Endothelial cell (in vitro differentiated cells): Measurements from ENCODE around the gene DENND1A. TPM values are rescaled to one million over a fixed set of nuclear protein-coding genes. Genes with fewer than 3 reads are reported as not detected.

Experiments
- DNase-seq: peaks from one replicate; pipeline ENCODE4 v3.0.0; 2021; ENCODE audit warnings: low spot score
- H3K27ac Mint-ChIP-seq: one replicate; pipeline ENCODE4 v1.8.0; 2021; ENCODE audit warnings: mixed read lengths, inconsistent platforms; ENCODE audit not compliant: unreplicated experiment
- H3K27me3 Mint-ChIP-seq: one replicate; pipeline ENCODE4 v1.8.0; 2021; ENCODE audit warnings: mild to moderate bottlenecking, moderate library complexity, mixed read lengths, inconsistent platforms; ENCODE audit not compliant: unreplicated experiment
- H3K36me3 Mint-ChIP-seq: one replicate; pipeline ENCODE4 v1.8.0; 2021; ENCODE audit warnings: mild to moderate bottlenecking, low read depth, mixed read lengths, inconsistent platforms; ENCODE audit not compliant: unreplicated experiment
- H3K4me1 Mint-ChIP-seq: one replicate; pipeline ENCODE4 v1.8.0; 2021; ENCODE audit warnings: mild to moderate bottlenecking, mixed read lengths, inconsistent platforms; ENCODE audit not compliant: unreplicated experiment
- H3K4me3 Mint-ChIP-seq: one replicate; pipeline ENCODE4 v1.8.0; 2021; ENCODE audit warnings: mild to moderate bottlenecking, mixed read lengths, inconsistent platforms; ENCODE audit not compliant: unreplicated experiment
- H3K9me3 Mint-ChIP-seq: one replicate; pipeline ENCODE4 v1.8.0; 2021; ENCODE audit warnings: mixed read lengths, inconsistent platforms; ENCODE audit not compliant: unreplicated experiment
- total RNA-seq: library from RNA; stranded (reverse); fragmentation: NEBNext Ultra II Directional; extraction: Animal tissue kit (Norgen Biotek cat#: 25700); gene quantifications from one replicate; pipeline ENCODE4 v1.2.1, GENCODE V29; 2021; ENCODE audit not compliant: unreplicated experiment
- TF ChIP-seq, protein P1 (sequence below): fragments of 200-600 bp; sonication (generic); IDR thresholded peaks from one replicate; pipeline ENCODE4 v1.5.0; 2021; ENCODE audit warnings: antibody characterized with exemption; ENCODE audit not compliant: unreplicated experiment

The DENND1A gene
- total RNA-seq, 1 donor from 2014 or later = 14.1 TPM

DNA sequence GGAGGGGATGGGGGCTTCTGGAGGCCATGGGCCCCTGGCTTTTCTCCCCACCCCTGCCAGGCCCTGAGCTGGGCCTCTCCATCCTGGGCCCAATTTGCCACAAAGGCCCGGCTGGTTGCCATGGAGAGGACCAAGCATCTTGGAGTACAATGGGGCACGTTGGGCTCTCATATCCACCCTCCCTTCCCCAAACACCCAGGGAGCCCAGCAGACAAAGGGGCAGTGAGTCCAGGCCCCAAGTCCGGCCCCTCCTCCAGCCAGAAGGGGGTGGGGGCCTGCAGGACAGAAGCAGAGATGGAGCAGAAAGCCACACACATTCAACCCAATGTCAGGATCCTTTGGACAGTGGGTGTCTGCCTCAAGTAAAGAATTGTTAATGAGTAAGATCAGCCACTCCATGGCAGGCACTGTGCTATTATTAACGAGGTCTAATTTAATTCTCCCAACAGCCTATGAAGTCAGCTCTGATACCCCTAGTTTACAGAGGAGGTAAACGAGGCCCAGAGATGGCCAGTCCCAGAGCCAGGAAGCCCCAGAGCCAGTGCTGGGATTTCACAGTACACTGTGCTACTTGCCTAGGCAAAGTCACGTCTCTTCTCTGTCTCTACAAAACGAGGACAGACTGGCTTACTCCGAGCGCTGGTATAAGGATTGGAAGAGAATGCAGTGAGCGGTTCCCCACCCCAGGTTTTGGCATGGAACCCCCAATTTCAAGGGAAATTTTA is 571.6 kb downstream of the DENND1A start:
- TF ChIP-seq, protein P1, sequence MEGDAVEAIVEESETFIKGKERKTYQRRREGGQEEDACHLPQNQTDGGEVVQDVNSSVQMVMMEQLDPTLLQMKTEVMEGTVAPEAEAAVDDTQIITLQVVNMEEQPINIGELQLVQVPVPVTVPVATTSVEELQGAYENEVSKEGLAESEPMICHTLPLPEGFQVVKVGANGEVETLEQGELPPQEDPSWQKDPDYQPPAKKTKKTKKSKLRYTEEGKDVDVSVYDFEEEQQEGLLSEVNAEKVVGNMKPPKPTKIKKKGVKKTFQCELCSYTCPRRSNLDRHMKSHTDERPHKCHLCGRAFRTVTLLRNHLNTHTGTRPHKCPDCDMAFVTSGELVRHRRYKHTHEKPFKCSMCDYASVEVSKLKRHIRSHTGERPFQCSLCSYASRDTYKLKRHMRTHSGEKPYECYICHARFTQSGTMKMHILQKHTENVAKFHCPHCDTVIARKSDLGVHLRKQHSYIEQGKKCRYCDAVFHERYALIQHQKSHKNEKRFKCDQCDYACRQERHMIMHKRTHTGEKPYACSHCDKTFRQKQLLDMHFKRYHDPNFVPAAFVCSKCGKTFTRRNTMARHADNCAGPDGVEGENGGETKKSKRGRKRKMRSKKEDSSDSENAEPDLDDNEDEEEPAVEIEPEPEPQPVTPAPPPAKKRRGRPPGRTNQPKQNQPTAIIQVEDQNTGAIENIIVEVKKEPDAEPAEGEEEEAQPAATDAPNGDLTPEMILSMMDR = no peak
- no peaks in the 10 kb centered on the region for H3K36me3 Mint-ChIP-seq
- no peak for DNase-seq
- no peak overlapping the region for H3K27ac Mint-ChIP-seq
- H3K4me1 Mint-ChIP-seq = peaks cover 10% of the 10 kb centered on the region
- no peaks in the 10 kb centered on the region for H3K9me3 Mint-ChIP-seq
- no peak overlapping the region for H3K4me3 Mint-ChIP-seq
- peaks cover 14% of the 10 kb centered on the region for H3K27me3 Mint-ChIP-seq

DNA sequence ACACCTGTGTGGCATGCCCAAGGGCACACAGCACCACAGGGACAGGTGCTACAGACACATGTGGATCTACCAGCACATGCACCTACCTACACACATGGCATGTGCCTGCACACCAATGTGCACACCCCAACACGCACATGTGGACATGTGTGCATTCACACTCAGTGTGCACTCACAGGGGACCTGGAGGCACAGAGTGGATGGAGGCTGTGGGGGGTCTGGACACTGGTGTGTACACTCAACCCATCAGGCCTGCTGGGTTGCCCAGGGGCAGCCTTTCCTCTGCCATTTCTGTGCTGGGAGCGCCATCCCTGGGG is 572.2 kb downstream of the DENND1A start:
- Mint-ChIP-seq H3K4me1 (peaks cover 10% of the 10 kb centered on the region), H3K36me3 (no peaks in the 10 kb centered on the region), H3K27ac (no peak overlapping the region), H3K9me3 (no peaks in the 10 kb centered on the region), H3K27me3 (peaks cover 14% of the 10 kb centered on the region), H3K4me3 (no peak overlapping the region)
- DNase-seq = no peak
- TF ChIP-seq, protein P1 = no peak

DNA sequence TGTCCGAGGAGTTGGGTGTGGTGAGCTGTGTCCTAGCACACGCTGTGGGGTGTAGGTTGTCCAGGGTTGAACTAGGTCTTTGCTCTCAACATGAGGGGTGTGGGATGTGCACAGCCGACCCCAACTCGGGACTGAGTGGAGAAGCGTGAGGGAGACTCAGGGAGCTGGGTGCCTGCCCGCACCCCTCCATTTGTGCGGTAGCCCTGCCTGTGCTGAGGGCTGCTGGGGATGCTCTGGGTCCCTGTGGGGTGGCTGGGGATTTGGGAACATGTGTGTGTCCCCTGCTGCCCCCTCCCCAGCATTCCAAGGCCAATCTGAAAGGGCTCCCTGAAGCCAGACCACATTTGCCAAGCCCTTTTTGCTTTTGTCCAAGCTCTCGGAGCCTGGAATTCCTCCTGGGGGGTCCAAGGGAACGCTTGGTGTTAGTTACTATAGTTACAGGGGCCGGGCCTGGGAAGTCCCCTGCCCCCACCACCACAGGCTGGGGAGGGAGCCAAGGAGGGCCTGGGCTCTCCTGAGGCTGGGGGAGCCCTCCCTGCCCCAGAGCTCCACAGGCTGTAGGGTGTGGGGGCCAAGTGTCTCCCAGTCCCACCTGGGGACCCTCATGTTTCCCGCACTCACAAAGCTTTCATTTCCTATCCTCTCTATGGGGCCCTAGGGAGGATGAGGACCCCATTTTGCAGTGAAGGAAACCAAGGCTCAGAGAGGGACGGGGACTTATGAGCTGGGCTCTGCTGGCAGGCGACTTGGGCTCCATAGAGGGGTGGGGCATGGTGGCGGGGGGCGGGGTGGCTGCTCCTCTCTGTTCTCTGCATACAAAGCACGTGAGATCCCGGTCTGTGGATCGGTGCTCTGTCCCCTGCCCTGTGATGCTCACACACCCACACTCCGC is 572.8 kb downstream of the DENND1A start:
- no peak overlapping the region for H3K27ac Mint-ChIP-seq
- no peaks in the 10 kb centered on the region for H3K9me3 Mint-ChIP-seq

DNA sequence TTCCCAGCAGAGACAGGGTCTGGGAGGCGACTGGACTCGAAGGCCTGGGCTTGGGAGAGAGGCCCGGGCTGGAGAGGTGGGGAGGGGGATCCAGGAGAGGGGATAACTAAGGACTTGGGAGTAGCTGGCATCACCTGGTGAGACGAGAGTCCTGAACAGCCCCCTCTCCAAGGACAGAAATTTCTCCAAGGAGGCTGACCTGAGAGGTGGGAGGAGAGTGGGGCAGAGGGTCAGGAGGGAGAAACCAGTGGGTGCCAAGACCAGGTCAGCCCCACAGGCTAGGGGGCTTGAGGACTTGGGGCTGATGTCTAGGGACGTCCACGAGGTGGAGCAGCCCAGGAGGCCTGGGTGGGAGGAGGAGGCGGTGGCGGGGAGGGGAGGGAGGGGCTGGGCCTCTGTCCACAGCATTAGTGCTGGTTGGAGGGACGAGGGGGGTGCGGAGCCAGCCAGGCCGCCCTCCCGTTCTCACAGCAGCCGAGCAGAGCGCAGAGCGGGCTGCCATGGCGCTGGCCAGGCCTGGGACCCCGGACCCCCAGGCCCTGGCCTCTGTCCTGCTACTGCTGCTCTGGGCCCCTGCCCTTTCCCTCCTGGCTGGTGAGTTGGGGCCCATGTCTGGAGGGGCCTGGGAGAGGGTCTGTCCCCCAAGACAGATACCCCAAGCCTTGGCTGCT is 574.0 kb downstream of the DENND1A start, which contains the start of gene CRB2:
Gene CRB2, plus strand, starts transcription at position 437 of the 671 bp plus-strand sequence. Its CDS starts 64 bp downstream, at position 501.
- H3K4me1 Mint-ChIP-seq = peaks cover 10% of the 10 kb centered on the region
- TF ChIP-seq, protein P1 = no peak
- no peaks in the 10 kb centered on the region for H3K36me3 Mint-ChIP-seq
- no peaks in the 10 kb centered on the region for H3K9me3 Mint-ChIP-seq
- H3K27ac Mint-ChIP-seq = no peak within 1 kb of the TSS
- DNase-seq = peak; percentile 51
- H3K27me3 Mint-ChIP-seq = peaks cover 16% of the 10 kb centered on the region
- no peak within 1 kb of the TSS for H3K4me3 Mint-ChIP-seq

More for the DNA sequence above, 572.8 kb downstream of the DENND1A start:
- H3K36me3 Mint-ChIP-seq = no peaks in the 10 kb centered on the region
- H3K27me3 Mint-ChIP-seq = peaks cover 12% of the 10 kb centered on the region
- no peak overlapping the region for H3K4me3 Mint-ChIP-seq
- peaks cover 10% of the 10 kb centered on the region for H3K4me1 Mint-ChIP-seq
- DNase-seq = no peak
- TF ChIP-seq, protein P1 = no peak
